GM19043 (cell line): Measurements from ENCODE around the gene LHX5.
"Not testable (repeated sequence)": the region's sequence is repeated elsewhere in the genome, so short reads cannot be mapped to it uniquely, and the experiment has no call there.

Source experiments
- ATAC-seq: cut with Tn5 transposase; IDR thresholded peaks from one replicate; pipeline ENCODE4 v1.9.1; 2021; ENCODE audit warnings: low read depth; ENCODE audit not compliant: unreplicated experiment

LHX5 gene

GRCh38 chr12:113471619-113472171 is at the start of gene LHX5:
TSS of gene LHX5 (minus strand) at chr12:113471871. CDS start at chr12:113471498, 373 bp downstream.
- ATAC-seq, result no peak

DNA sequence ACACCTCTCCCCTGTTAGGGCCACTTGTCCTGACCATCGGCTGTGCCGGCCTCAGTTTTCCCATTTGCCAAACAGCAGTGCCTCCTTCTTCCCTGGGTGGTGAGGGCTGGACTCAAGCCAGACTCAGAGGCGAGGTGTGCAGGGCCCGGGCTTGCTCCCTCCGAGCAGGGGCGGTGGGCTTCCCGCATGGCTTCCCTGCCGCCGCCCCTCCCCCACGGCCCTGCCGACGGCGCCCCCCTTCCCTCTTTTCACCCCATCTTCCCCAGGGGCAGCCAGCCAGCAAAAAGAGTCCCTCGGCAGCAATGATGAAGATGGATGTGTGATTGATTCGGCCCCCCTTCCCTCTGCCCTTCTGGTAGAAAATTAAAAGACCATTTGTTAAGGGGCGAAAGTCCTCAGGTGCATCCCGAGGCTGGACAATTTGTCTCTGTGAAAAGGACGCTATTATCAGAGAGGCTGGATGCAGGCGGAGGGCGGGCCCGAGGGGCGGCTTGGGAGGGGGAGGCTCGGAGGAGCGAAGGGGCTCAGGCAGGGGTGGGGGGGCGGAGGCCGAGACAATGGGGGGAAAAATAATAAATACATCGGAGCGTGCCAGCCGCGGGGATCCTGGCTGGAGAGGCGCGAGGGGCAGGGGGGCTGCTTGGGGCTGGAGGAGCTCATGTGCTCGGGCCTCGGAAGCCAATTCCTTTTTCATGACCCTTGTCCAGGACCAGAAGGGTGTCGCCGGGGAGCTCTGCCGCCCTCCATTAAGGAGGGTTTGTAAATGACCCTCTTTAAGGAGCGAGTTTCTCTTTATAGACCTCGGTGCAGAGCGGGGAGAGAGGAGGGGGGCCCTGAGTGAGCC is 48.0 kb upstream of the LHX5 start:
- no peak for ATAC-seq

GRCh38 chr12:113515082-113515856 is 43.6 kb upstream of the LHX5 start:
- no peak for ATAC-seq

- ATAC-seq, result no peak
Observed at GRCh38 chr12:113514602-113515001, 42.9 kb upstream of the LHX5 start.

DNA sequence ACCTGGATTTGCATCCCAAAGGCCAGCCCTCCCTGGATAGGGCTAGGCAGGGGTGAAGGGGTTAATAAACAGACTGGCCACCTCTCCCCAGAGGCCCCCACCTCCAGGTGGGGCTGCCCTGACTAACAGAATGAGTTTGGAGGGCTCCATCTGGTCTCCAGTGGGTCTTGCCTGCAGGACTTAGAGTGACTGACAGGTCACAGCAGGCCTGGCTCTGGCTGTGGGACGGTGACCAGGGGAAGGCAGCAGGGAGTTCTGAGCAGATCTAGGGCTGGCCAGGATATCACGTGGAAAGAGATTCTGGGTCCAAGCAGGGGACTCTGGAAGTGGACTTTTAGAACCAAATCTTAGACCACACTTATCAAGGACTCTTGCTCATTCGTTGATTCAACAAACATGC is 40.9 kb upstream of the LHX5 start:
- ATAC-seq, result no peak

- no peak for ATAC-seq
Observed at GRCh38 chr12:113506867-113507266, 35.2 kb upstream of the LHX5 start.

DNA sequence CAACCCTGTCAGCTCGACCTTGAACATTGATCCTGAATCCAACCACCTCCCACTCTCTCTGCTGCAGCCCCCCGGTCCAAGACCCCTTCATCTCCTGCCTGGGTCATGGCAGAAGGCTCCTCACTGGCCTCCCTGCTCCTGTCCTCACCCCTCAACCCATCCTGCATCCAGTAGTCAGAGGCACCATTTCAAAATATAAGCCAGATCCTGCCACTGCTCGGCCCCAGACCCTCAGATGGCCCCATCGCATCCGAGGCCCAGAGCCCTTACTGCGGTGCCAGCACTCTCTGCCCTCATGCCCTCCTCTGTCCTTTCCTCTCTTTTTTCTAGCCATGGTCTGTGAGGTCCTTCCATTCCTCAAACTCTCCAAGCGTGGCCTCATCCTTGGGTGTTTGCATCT is 34.3 kb upstream of the LHX5 start:
- no peak for ATAC-seq

GRCh38 chr12:113504917-113505316 is 33.2 kb upstream of the LHX5 start:
- ATAC-seq, result no peak

DNA sequence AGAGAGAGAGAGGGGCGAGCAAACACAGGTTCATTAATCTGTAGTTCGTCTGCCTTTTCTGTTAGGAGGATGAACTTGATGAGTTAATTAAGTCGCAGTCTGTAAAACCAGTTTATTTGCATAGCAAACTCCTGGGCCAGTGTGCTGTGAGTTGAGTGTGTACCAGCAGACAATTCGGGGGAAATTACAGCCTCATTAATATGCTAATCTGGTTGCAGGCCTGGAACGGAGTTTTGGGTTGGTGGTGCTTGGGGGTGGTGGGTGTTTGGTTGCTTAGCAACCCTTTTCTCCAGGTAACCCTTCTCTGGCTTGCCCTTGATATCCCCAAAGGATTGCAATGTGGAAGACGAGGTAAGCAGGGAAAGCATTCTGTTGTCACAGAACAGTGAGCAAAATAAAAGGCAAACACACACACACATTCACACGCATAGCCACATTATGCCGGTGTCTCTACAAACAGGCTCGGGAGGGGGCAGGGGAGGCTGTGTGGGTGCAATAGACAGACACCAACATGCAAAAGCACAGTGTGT is 29.2 kb upstream of the LHX5 start:
- ATAC-seq, result no peak

DNA sequence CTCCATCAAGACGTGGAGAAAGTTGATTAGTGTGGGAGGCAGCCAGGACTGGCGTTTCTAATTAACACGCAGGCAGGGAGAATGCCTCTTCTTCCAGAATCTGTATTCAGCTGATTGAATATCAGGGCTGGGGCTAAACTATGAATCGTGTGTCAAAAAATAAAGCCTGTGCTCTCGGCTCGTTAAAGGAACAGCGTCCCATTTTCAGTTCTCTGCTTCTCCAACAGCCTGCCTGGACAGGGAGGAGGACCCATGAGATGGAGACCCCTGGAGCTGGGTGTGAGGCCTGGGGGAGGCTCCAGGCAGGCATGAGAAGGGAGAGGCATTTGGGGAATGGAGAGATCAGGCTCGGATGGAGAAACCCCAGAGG is 28.6 kb upstream of the LHX5 start:
- no peak for ATAC-seq

- no peak for ATAC-seq
Observed at GRCh38 chr12:113498490-113498889, 26.8 kb upstream of the LHX5 start.

GRCh38 chr12:113497693-113498092 is 26.0 kb upstream of the LHX5 start:
- no peak for ATAC-seq

GRCh38 chr12:113495941-113496340 is 24.3 kb upstream of the LHX5 start:
- not testable (repeated sequence) for ATAC-seq

DNA sequence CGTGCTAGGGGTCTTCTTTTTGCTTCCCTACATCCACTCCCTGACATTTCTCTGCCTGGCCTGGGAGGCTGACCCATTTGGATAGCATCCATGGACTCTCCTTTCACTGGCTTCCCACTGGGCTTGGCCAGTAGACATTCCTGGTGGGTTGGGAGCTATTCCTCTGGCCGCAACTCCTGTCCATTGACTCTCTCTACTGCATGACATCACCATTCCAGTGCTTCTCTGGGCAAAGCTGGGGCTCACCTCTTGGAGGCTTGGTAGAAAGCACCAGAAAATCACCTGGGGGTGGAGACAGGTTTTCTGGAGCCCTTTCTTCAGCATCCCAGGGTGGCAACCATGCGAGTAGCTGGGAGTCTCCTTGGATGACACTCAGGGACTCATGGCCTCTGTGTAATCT is 16.7 kb upstream of the LHX5 start:
- no peak for ATAC-seq

GRCh38 chr12:113486722-113487121 is 15.1 kb upstream of the LHX5 start:
- no peak for ATAC-seq

DNA sequence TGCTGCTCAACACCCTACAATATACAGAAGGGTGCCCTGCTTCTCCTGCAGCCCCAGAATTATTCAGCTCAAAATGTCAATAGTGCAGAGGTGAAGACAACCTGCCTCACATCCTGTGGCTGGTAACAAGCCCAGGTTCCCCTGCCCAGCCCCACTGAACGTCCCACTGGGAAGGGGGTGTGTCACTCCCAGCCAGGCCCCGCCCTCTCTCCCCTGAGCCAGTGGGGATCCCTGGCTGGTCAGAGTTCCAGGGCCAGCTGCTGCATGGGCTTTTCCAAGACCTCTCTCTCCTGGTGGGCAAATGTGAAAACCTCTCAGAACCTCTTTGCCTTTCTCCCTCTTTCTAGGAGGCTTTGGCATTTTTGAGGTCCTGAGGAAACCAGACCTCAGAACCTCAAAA is 13.7 kb upstream of the LHX5 start:
- no peak for ATAC-seq

DNA sequence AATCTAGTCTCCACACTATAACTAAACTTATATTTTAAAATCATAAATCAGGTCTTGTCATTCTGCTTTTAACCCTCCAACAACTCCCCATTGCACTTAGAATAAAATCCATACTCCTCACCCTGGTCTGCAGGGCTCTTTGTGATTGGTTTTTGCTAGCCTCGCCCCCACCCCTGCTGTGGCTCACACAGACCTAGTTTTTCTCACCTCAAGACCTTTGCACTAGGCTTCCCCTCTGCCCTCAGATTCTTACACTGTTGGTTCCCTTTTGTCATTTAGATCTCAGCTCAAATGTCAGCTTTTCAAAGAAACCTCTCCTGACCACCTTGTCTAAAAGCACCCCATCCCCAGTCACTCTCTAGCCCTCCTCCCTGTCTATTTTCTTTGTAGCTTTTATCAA is 10.7 kb upstream of the LHX5 start:
- no peak for ATAC-seq

DNA sequence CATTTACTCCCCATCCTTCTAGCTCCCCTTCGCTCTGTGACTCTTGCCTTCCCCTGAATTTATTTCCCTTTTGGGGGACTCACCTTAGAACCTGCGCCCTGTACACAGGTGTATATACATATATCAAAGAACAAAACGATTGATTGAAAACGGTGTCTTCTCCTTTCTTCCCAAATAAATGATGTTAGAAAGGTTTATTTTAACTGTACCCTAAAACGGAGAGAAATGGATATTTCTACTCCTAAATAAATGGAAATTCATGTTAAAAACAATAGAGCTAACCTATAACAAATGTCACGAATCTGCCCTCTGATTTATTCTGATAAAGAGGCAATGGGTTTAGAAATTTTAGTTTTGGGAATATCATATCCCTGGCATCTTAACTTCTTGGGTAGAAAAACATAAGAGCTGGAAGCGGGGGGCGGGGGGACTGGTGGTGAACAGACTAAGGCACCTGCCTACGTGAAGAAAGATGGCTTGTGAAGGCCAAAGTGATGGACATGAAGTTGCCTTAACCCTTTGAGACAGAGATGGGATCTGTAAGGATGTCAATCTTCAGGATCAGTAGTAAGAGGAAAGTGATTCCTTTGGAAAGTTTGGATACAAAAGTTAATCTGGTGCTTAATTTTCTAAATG is 8.8 kb upstream of the LHX5 start:
- no peak for ATAC-seq

GRCh38 chr12:113479590-113480335 is 8.1 kb upstream of the LHX5 start:
- ATAC-seq, result no peak

- ATAC-seq, result no peak
Observed at GRCh38 chr12:113479216-113479589, 7.5 kb upstream of the LHX5 start.
